HG03196 (cell line): Measurements from ENCODE around the gene CHAF1A.

Experiments
- ATAC-seq: cut with Tn5 transposase; IDR thresholded peaks from one replicate; pipeline ENCODE4 v1.9.1; 2021; ENCODE audit not compliant: unreplicated experiment

Gene CHAF1A

DNA sequence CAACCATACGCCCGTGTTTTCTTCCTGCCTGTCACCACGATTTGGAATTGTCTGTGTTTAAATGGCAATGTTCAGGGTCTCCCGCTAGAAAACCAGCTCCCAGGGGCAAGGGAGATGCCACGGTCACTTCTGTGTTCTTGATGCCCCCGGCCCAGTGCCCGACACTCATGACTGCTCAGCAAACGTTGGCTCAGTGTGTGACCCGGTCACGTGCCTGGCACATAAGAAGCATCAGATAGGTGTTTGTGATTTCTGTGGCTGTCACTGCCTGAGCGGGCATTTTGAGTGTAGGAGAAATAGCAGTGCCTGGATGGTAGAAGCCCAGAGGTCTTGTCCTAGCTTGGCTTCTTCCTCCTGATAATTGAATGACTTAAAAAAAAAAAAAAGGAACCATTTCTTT is 85.1 kb downstream of the CHAF1A start:
- ATAC-seq, result no peak

GRCh38 chr19:4488496-4488895 is 86.1 kb downstream of the CHAF1A start:
- ATAC-seq, result no peak

GRCh38 chr19:4491446-4491845 is 89.0 kb downstream of the CHAF1A start:
- no peak for ATAC-seq

- no peak for ATAC-seq
These were observed 90.1 kb downstream of the CHAF1A start for GRCh38 chr19:4492337-4493103.
